NCI-H446 treated with DMSO at 0.1 percent for 48 hours (cell line): ENCODE data around the gene DAB2IP.
A peak's percentile ranks its signal among the peaks of the same experiment; 100 is the strongest.
"Not testable (repeated sequence)": the region's sequence is repeated elsewhere in the genome, so short reads cannot be mapped to it uniquely, and the experiment has no call there.

Source experiments
- DNase-seq: peaks from one replicate; lab custom pipeline; 2025; lab: John Stamatoyannopoulos, UW

Gene DAB2IP

GRCh38 chr9:121626012-121626411, 25.4 kb upstream of the DAB2IP start:
- no peak for DNase-seq

GRCh38 chr9:121627427-121627826, 24.0 kb upstream of the DAB2IP start:
- DNase-seq = no peak

DNA sequence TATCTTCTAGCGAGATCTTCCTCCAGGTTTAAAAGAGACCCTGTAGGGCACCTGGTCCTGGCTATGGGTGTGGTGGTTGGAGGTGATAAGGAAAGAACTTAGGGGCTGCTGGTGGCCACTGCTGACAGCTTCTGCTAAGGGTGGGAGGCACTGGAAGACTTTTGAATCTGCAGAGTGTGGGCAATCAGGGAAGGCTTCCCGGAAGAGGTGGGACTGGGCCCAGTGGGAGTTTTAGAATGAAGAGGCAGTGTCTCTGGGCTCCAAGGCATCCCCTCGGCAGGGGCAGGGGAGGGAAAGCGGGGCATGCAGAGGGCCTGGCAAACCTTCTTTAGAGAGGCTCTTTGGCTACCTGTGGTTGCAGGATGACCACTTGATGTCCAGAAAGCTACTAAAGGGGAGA, 23.0 kb upstream of the DAB2IP start:
- no peak for DNase-seq

GRCh38 chr9:121631115-121631514, 20.3 kb upstream of the DAB2IP start:
- no peak for DNase-seq

DNA sequence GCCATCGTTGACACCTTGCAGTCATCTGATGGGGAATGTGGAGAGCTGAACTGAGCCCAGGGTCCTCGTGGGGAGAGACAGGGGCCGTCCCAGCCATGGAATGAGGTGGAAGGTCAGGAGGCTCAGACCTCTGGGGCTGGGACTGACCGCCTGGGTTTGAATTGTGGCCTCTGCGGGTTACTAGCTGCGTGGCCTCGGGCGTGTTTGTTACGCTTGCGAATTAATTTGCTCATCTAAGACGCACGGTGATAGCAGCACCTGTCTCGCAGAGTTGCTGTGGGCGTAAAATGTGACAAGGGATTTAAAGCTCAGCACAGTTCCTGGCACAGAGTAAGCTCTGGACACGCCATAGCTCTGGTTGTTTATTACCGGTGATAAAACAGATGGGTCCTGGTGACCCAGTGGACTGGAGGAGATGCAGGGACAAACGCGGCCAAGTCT, 19.4 kb upstream of the DAB2IP start:
- DNase-seq = no peak

DNA sequence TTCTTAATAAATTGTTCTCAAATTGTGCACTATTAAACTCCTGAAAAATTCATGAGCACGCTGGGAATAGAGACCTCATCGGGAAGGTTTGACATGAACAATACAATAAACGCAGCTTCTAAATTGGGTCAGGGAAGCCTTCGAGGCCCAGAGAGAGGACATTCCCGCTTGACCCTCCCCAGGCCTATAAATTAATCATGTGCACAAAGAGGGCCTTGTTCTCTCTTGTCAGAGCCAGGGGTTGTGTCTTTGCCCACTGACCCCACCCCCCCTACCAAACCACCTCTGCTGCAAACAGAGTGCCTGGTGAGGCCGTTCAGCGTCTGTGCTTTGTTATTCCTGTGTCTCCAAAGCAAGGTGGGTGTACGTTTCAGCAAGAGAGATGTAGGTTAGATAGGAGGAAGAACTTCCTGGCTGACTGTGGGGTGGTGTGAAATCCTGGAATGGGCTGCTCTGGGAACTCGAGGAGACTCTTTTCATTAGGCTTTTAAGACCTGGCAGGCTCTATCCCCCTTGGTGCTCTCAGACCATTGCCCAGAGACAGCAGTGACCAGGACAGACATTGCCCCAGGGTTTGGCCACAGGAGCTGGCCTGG, 18.2 kb upstream of the DAB2IP start:
- no peak for DNase-seq

- no peak for DNase-seq
These were observed 17.7 kb upstream of the DAB2IP start for GRCh38 chr9:121633736-121634135.

DNA sequence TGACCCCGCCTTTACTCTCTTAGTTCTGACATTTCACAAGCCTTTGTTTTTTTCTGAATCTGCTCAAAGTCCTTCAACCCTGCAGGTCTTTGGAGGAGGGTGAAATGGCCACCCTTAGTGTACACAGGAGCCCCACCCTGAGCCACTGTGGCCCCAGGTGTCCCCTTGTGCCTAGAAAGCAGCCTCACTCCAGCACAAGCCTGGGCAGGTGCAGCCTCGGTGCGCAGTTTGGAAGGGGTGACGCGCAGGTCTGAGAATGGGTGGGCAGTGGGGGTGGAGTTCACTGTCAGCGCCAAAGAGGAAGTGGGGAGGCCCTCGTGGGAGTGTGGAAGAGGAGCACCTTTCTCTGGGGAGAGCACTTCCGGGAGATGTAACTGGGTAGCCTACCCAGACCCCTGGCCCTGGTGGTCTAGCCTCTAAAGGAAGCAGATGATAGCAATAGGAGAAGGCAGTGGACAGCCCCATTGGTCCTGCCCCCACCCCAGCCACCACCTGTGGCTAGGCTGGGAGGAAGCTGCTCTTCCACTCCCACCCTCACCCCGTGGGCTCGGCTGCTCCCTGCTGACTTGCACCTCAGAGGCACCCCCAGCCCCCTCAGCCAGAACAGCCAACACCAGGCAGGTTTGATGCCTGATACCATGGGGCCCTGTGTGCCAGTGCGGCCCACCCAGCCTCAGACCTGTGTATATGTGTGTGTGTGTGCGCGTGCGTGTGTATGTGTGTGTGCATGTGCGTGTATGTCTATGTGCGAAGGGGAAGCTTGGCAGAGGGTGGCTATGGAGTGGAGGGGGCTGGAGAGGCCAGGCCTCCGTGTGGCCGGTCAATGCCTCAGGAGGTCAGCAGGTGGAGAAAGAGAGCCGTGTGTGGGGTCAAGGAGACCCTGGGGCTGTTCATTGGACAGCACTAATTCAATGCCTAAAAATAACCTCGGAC, 16.8 kb upstream of the DAB2IP start:
- DNase-seq = no peak

- no peak for DNase-seq
These were observed 16.0 kb upstream of the DAB2IP start for GRCh38 chr9:121635300-121635876.

- DNase-seq = no peak
These were observed 15.0 kb upstream of the DAB2IP start for GRCh38 chr9:121636341-121636865.

DNA sequence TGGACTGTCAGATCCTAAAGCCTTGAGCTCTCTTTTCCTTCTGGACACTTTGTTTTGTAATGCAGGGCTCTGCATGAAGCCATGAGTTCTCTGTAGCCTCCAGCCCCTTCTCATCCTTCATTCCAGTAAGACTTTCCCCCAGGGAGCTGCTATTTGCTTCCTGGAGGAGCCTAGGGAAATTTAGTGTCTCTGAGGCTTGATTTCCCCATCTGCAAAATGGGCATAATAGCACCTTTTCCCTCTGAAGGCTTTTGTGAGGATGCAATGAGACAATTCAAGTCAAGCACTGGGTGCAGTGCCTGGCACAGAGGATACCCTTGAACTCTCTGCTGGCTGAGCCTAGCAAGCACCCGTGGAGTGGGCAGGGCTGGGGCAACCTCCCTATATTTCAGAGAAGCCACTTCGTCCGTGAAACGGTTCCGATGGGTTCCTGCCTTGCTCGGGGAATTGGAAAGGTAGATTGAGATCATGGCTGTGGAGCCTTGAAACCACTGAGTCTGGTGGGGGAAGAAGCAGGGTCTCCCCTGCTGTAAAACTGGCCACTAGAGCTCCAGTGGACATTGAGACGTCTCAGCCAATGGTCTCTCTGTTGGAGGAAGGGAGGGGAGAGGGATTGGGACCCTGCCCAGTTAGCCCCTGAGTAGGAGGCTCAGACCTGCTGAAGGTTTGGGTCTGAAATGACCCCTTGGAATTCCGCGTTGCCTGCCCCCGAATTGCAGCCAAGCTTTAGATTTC, 14.3 kb upstream of the DAB2IP start:
- no peak for DNase-seq

GRCh38 chr9:121637713-121638220, 13.7 kb upstream of the DAB2IP start:
- DNase-seq = peak; percentile 46

DNA sequence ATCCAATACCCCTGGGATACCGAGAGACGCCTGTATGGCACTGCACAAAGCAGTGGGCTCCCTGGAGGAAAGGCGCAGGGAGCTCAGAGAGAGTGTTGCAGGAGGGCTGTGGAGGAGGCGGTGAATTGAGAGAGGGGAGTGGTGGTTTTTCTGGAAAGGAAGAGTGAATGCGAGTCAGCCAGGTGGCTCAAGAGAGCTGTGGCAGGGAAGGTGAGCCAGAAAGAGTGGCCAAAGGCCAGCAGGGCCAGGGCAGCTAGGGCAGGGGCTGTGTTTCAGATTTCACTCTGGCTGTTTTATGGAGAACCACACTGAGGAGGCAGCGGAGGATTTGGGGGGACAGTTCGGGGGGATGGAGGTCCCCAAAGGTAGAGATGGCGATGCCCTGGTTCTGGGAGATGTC, 13.0 kb upstream of the DAB2IP start:
- no peak for DNase-seq

- no peak for DNase-seq
These were observed 12.4 kb upstream of the DAB2IP start for GRCh38 chr9:121638901-121639592.

- no peak for DNase-seq
These were observed 11.8 kb upstream of the DAB2IP start for GRCh38 chr9:121639619-121640018.

GRCh38 chr9:121640076-121640475, 11.4 kb upstream of the DAB2IP start:
- DNase-seq = no peak

- no peak for DNase-seq
These were observed 10.8 kb upstream of the DAB2IP start for GRCh38 chr9:121640491-121641223.

- DNase-seq = no peak
These were observed 10.2 kb upstream of the DAB2IP start for GRCh38 chr9:121641224-121641611.

DNA sequence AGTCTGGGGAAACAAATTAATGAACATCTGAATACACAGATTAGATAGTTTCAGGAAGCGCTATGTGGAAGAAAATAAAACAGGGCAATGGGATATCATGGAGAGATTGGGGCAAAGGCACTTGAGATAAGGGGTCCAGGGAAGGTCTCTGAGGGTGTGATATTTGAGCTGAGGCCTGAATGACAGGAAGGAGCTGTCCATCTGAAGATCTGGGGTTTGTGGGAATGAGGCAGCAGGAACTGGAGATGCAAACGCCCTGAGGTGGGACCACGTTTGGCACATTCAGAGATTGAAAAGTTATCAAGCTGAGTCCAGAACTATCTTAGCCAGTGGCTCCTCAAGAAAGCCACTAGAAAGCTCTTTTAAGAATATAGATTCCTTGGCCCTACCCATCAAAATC, 8.7 kb upstream of the DAB2IP start:
- no peak for DNase-seq

DNA sequence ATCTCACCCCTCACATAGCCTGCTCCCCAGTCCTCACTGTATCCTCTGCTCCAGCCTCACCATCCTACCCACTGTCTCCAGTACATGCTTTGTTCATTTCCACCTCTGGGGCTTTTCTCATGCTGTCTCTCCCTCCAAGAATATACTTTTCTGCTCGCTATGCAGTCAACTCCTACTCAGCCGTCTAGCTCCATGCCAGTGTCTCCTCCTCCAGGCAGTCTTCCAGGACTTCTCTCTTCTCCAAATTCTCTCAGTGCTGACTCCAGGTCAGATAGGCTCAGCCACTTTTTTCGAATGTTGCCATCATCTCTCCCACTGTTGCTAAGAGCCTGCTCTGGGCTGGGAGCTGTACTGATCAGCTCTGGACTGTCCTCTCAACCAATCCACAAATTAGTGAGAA, 8.0 kb upstream of the DAB2IP start:
- DNase-seq = no peak

DNA sequence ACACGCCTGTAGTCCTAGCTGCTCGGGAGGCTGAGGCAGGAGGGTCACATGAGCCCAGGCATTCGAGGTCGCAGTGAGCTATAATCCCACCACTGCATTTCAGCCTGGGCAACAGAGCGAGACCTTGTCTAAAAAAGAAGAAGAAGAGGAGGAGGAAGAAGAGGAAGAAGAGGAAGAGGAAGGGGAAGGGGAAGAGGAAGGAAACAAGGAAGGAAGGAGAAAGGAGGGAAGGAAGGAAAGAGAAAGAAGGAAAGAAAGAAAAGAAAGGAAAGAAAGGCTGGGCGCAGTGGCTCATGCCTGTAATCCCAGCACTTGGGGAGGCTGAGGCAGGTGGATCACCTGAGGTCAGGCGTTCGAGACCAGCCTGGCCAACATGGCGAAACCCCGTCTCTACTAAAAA, 7.4 kb upstream of the DAB2IP start:
- DNase-seq = not testable (repeated sequence)
